GM12878 (cell line): ENCODE results near the gene RHCG.

Experiments used
- BRCA1 ChIP-seq: IDR thresholded peaks from 2 replicates; pipeline ENCODE4 v1.6.1; 2011; ENCODE audit warnings: low read depth, low read length, improper control_type of control experiment
- KAT2A ChIP-seq: conservative IDR thresholded peaks from 2 replicates; pipeline ENCODE4 v1.6.1; 2011; ENCODE audit warnings: low read depth, low read length; ENCODE audit not compliant: control insufficient read depth
- SIX5 ChIP-seq: IDR thresholded peaks from 2 replicates; pipeline ENCODE4 v1.6.1; 2011; ENCODE audit warnings: mild to moderate bottlenecking, low read depth, low read length, moderate library complexity; ENCODE audit not compliant: severe bottlenecking
- TBL1XR1 ChIP-seq: IDR thresholded peaks from 2 replicates; pipeline ENCODE4 v1.6.1; 2012; ENCODE audit warnings: low read depth, low read length, improper control_type of control experiment
- TF ChIP-seq, protein P1 (sequence below), 3 experiments: IDR thresholded peaks in 2 of 3; conservative IDR thresholded peaks in 1 of 3; 2 replicates each; pipeline ENCODE4 v1.5.1; 2011; ENCODE audit warnings: low read depth in 3 of 3, low read length in 3 of 3, mild to moderate bottlenecking in 3 of 3, control low read depth in 2 of 3, moderate library complexity in 2 of 3, inconsistent platforms in 1 of 3, mixed read lengths in 1 of 3; ENCODE audit not compliant: control insufficient read depth in 2 of 3, insufficient read depth in 1 of 3; ENCODE audit errors: extremely low read depth in 1 of 3

DNA sequence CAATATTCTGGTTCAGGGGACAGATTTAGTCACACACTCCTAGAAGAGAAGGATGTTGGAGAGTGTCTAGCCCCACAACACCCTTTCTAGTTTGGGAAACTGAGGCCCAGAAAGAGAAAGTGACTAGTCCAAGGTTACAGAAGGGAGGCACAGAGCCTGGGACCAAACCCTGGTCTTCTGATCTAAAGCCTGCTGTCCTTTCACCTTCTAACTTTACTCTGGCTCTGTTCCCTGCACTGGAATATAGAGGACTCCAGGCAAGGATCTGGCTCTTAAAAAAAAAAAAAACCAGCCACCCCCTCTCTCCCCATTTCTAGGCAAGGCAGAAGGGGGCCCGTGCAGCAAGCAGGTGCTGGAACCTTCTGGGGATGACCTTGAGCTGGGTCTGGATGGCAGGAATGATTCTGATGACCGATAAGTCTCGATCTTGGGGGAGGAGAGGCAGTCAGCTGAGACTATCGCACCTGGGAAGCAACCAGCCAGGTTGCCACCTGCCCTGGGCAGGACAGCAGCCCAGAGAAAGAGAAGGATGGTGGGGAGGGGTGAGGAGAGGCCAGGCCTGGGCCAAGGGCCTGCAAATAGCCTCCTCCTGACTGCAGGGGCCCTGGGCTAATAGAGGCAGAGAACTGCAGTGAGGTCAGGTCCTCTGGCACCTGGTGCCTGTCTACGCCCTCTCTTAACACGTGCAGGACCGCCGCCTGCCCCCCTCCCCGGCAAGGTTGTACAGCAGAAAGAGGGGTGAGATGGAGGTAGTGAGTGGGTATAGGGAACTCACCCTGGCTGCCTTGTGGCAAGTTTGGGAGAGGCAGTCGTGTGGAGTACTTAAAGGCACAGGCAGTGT lies 30.4 kb upstream of the RHCG start:
- TF ChIP-seq, protein P1, sequence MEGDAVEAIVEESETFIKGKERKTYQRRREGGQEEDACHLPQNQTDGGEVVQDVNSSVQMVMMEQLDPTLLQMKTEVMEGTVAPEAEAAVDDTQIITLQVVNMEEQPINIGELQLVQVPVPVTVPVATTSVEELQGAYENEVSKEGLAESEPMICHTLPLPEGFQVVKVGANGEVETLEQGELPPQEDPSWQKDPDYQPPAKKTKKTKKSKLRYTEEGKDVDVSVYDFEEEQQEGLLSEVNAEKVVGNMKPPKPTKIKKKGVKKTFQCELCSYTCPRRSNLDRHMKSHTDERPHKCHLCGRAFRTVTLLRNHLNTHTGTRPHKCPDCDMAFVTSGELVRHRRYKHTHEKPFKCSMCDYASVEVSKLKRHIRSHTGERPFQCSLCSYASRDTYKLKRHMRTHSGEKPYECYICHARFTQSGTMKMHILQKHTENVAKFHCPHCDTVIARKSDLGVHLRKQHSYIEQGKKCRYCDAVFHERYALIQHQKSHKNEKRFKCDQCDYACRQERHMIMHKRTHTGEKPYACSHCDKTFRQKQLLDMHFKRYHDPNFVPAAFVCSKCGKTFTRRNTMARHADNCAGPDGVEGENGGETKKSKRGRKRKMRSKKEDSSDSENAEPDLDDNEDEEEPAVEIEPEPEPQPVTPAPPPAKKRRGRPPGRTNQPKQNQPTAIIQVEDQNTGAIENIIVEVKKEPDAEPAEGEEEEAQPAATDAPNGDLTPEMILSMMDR (IDR thresholded peaks at IDR 0.05 in 2 of 3, conservative IDR thresholded peaks at IDR 0.05 in 1 of 3; ENCODE audit: control insufficient read depth in 2 of 3, extremely low read depth in 1 of 3, insufficient read depth in 1 of 3, low read depth in 3 of 3, low read length in 3 of 3): no peak
- TF ChIP-seq BRCA1 (no peak), TBL1XR1 (no peak), KAT2A (no peak), SIX5 (no peak)
